HEK293 (cell line): ENCODE measurements around the gene TSR1.

Source experiments
- CTCF ChIA-PET: fragments of 350-600 bp; formaldehyde crosslinking; extraction: SDS; loops from one replicate; lab custom pipeline; 2021; ENCODE audit warnings: antibody characterized with exemption; lab: Yijun Ruan, JAX
- POLR2A ChIA-PET: fragments of 300-600 bp; formaldehyde crosslinking; extraction: SDS; loops from one replicate; lab custom pipeline; 2020; ENCODE audit warnings: antibody characterized with exemption, inconsistent platforms; lab: Yijun Ruan, JAX
- H3K27ac ChIP-seq: fragments of 200-500 bp; sonication (Bioruptor generic); 2 replicates; pipeline ENCODE4 v1.5.1; 2014; ENCODE audit warnings: low read depth, low read length, control low read depth, inconsistent platforms; ENCODE audit errors: extremely low read depth
- H3K36me3 ChIP-seq, 2 experiments: fragments of 200-500 bp in 1 of 2; sonication (Bioruptor generic) in 1 of 2; 1 replicate in 1 of 2; 2 replicates in 1 of 2; pipeline ENCODE4 v1.5.1; 2014 to 2017; ENCODE audit warnings: inconsistent platforms in 2 of 2, low read length in 2 of 2; ENCODE audit not compliant: control insufficient read depth in 2 of 2, insufficient read depth in 1 of 2
- H3K4me1 ChIP-seq: fragments of 200-500 bp; sonication (Bioruptor generic); 2 replicates; pipeline ENCODE4 v1.5.1; 2014; ENCODE audit warnings: mild to moderate bottlenecking, low read length, inconsistent platforms; ENCODE audit not compliant: control insufficient read depth, insufficient read depth
- H3K4me3 ChIP-seq: 2 replicates; pipeline ENCODE4 v1.5.1; 2011; ENCODE audit warnings: low read depth, mild to moderate bottlenecking, control low read depth, low read length, moderate library complexity
- H3K9me3 ChIP-seq: fragments of 200-500 bp; sonication (Bioruptor generic); 2 replicates; pipeline ENCODE4 v1.5.1; 2014; ENCODE audit warnings: low read depth, low read length, inconsistent platforms; ENCODE audit not compliant: control insufficient read depth, insufficient read depth
- ZEB2 ChIP-seq: fragments of 450-650 bp; formaldehyde crosslinking; IDR thresholded peaks from 2 replicates; pipeline ENCODE4 v1.5.1; 2016; ENCODE audit warnings: missing biosample characterization, missing genetic modification characterization
- ZFP41 ChIP-seq: fragments of 450-650 bp; formaldehyde crosslinking; IDR thresholded peaks from 2 replicates; pipeline ENCODE4 v1.5.1; 2016; ENCODE audit warnings: missing biosample characterization, missing genetic modification characterization, borderline replicate concordance
- ZNF138 ChIP-seq: fragments of 450-650 bp; formaldehyde crosslinking; IDR thresholded peaks from 2 replicates; pipeline ENCODE4 v1.5.1; 2016; ENCODE audit warnings: missing biosample characterization, missing genetic modification characterization, borderline replicate concordance
- ZNF169 ChIP-seq: fragments of 450-650 bp; formaldehyde crosslinking; IDR thresholded peaks from 2 replicates; pipeline ENCODE4 v1.5.1; 2016; ENCODE audit warnings: missing biosample characterization, missing genetic modification characterization
- ZNF211 ChIP-seq: fragments of 450-650 bp; formaldehyde crosslinking; IDR thresholded peaks from 2 replicates; pipeline ENCODE4 v1.5.1; 2016; ENCODE audit warnings: low read depth, missing biosample characterization, missing genetic modification characterization
- ZNF354C ChIP-seq: fragments of 450-650 bp; formaldehyde crosslinking; IDR thresholded peaks from 2 replicates; pipeline ENCODE4 v1.5.1; 2016; ENCODE audit warnings: missing biosample characterization, missing genetic modification characterization, low read depth, borderline replicate concordance
- ZNF514 ChIP-seq: fragments of 450-650 bp; formaldehyde crosslinking; IDR thresholded peaks from 2 replicates; pipeline ENCODE4 v1.5.1; 2016; ENCODE audit warnings: missing biosample characterization, missing genetic modification characterization
- ZNF521 ChIP-seq: fragments of 450-650 bp; formaldehyde crosslinking; IDR thresholded peaks from 2 replicates; pipeline ENCODE4 v1.5.1; 2017; ENCODE audit warnings: missing biosample characterization, mild to moderate bottlenecking, missing genetic modification characterization
- ZNF623 ChIP-seq: fragments of 450-650 bp; formaldehyde crosslinking; IDR thresholded peaks from 2 replicates; pipeline ENCODE4 v1.5.1; 2016; ENCODE audit warnings: missing biosample characterization, missing genetic modification characterization
- ZNF624 ChIP-seq: fragments of 450-650 bp; formaldehyde crosslinking; IDR thresholded peaks from 2 replicates; pipeline ENCODE4 v1.5.1; 2017; ENCODE audit warnings: missing biosample characterization, missing genetic modification characterization
- TF ChIP-seq, protein P1 (sequence below): fragments of 450-650 bp; formaldehyde crosslinking; IDR thresholded peaks from 2 replicates; pipeline ENCODE4 v1.5.1; 2016; ENCODE audit warnings: missing biosample characterization, missing genetic modification characterization
- TF ChIP-seq, protein P2 (sequence below): fragments of 450-650 bp; formaldehyde crosslinking; IDR thresholded peaks from 2 replicates; pipeline ENCODE4 v1.5.1; 2016; ENCODE audit warnings: missing biosample characterization, missing genetic modification characterization
- TF ChIP-seq, protein P3 (sequence below): fragments of 450-650 bp; formaldehyde crosslinking; IDR thresholded peaks from 2 replicates; pipeline ENCODE4 v1.5.1; 2017; ENCODE audit warnings: missing biosample characterization, missing genetic modification characterization
- TF ChIP-seq, protein P4 (sequence below): sonication (generic); formaldehyde crosslinking; IDR thresholded peaks from 2 replicates; pipeline ENCODE4 v1.8.1; 2022; ENCODE audit warnings: mild to moderate bottlenecking, moderate library complexity, missing genetic modification reagents
- TF ChIP-seq, protein P5 (sequence below): fragments of 450-650 bp; formaldehyde crosslinking; IDR thresholded peaks from 2 replicates; pipeline ENCODE4 v1.5.1; 2016; ENCODE audit warnings: missing biosample characterization, missing genetic modification characterization

TSR1 gene

DNA sequence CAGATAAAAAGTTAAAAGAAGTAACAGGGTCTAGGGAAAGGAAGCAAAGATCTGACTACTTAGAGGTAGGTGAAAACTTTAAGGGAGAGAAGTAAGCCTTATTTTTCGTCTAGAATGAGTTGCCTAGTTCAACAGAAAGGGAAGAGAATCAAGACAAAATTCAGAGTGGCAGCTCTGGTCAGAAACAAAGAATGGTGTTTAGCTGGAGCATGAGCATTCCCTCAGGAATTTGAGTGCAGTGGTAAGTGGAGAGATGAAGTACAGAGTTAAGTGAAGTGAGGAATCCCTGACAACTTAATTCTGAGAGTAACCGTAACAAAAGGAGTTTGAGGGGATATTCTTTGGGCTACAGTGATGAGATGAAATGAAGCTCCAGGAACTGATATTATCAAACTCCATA lies 44.2 kb downstream of the TSR1 start:
- H3K27ac ChIP-seq = no peak overlapping the region
- H3K9me3 ChIP-seq = no peaks in the 10 kb centered on the region
- ChIA-PET POLR2A (interaction anchor here (1.1 kb wide), 1 partner anchor 12 kb away, joined by 3 read pairs; the partner anchor contains the start of genes SMG6 and SRR), CTCF (no interaction called here)
- H3K4me1 ChIP-seq = no peaks in the 10 kb centered on the region
- TF ChIP-seq ZNF211 (no peak), ZEB2 (tag by site-specific recombination) (no peak)
- TF ChIP-seq, protein P1, sequence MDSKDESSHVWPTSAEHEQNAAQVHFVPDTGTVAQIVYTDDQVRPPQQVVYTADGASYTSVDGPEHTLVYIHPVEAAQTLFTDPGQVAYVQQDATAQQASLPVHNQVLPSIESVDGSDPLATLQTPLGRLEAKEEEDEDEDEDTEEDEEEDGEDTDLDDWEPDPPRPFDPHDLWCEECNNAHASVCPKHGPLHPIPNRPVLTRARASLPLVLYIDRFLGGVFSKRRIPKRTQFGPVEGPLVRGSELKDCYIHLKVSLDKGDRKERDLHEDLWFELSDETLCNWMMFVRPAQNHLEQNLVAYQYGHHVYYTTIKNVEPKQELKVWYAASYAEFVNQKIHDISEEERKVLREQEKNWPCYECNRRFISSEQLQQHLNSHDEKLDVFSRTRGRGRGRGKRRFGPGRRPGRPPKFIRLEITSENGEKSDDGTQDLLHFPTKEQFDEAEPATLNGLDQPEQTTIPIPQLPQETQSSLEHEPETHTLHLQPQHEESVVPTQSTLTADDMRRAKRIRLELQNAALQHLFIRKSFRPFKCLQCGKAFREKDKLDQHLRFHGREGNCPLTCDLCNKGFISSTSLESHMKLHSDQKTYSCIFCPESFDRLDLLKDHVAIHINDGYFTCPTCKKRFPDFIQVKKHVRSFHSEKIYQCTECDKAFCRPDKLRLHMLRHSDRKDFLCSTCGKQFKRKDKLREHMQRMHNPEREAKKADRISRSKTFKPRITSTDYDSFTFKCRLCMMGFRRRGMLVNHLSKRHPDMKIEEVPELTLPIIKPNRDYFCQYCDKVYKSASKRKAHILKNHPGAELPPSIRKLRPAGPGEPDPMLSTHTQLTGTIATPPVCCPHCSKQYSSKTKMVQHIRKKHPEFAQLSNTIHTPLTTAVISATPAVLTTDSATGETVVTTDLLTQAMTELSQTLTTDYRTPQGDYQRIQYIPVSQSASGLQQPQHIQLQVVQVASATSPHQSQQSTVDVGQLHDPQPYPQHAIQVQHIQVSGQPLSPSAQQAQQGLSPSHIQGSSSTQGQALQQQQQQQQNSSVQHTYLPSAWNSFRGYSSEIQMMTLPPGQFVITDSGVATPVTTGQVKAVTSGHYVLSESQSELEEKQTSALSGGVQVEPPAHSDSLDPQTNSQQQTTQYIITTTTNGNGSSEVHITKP (tag by site-specific recombination) = no peak
- TF ChIP-seq, protein P2, sequence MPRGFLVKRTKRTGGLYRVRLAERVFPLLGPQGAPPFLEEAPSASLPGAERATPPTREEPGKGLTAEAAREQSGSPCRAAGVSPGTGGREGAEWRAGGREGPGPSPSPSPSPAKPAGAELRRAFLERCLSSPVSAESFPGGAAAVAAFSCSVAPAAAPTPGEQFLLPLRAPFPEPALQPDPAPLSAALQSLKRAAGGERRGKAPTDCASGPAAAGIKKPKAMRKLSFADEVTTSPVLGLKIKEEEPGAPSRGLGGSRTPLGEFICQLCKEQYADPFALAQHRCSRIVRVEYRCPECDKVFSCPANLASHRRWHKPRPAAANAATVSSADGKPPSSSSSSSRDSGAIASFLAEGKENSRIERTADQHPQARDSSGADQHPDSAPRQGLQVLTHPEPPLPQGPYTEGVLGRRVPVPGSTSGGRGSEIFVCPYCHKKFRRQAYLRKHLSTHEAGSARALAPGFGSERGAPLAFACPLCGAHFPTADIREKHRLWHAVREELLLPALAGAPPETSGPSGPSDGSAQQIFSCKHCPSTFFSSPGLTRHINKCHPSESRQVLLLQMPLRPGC = no peak
- H3K4me3 ChIP-seq = no peak overlapping the region
- peaks cover 80 to 91% of the 10 kb centered on the region in 2 experiments for H3K36me3 ChIP-seq

DNA sequence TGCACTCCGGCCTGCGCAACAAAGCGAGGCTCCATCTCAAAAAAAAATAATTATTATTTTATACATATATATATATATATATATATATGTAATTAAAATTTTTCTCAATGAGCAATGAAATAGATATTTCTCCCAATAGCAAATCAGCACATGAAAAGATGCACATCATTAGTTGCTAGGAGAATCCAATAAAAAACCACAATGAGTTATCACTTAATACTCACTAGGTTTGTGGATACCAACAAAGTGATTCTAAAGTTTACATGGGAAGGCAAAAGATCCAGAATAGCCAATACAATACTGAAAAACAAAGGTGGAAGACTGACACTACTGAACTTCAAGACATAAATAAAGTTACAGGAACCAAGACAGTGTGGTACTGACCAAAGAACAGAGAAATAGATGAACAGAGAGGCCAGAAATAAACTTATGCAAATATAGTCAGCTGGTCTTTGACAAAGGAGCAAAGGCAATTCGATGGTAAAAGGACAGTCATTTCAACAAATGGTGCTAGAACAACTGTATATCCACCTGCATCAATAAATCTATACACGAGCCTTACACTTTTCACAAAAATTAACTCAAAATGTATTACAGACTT lies 46.3 kb downstream of the TSR1 start:
- no peaks in the 10 kb centered on the region for H3K9me3 ChIP-seq
- H3K4me1 ChIP-seq = no peaks in the 10 kb centered on the region
- H3K36me3 ChIP-seq = peaks cover 79 to 81% of the 10 kb centered on the region in 2 experiments
- no peak for TF ChIP-seq ZNF624
- TF ChIP-seq ZFP41 (tag by site-specific recombination) = no peak
- TF ChIP-seq ZNF138 (tag by site-specific recombination) = no peak
- no peak for TF ChIP-seq ZNF623 (tag by site-specific recombination)
- TF ChIP-seq, protein P3, sequence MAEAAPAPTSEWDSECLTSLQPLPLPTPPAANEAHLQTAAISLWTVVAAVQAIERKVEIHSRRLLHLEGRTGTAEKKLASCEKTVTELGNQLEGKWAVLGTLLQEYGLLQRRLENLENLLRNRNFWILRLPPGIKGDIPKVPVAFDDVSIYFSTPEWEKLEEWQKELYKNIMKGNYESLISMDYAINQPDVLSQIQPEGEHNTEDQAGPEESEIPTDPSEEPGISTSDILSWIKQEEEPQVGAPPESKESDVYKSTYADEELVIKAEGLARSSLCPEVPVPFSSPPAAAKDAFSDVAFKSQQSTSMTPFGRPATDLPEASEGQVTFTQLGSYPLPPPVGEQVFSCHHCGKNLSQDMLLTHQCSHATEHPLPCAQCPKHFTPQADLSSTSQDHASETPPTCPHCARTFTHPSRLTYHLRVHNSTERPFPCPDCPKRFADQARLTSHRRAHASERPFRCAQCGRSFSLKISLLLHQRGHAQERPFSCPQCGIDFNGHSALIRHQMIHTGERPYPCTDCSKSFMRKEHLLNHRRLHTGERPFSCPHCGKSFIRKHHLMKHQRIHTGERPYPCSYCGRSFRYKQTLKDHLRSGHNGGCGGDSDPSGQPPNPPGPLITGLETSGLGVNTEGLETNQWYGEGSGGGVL (tag by site-specific recombination) = no peak
- no peak for TF ChIP-seq ZNF169 (tag by site-specific recombination)
- TF ChIP-seq ZNF354C = no peak
- TF ChIP-seq, protein P4, sequence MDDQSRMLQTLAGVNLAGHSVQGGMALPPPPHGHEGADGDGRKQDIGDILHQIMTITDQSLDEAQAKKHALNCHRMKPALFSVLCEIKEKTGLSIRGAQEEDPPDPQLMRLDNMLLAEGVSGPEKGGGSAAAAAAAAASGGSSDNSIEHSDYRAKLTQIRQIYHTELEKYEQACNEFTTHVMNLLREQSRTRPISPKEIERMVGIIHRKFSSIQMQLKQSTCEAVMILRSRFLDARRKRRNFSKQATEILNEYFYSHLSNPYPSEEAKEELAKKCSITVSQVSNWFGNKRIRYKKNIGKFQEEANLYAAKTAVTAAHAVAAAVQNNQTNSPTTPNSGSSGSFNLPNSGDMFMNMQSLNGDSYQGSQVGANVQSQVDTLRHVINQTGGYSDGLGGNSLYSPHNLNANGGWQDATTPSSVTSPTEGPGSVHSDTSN (CRISPR knock-in tag) = no peak
- TF ChIP-seq, protein P5, sequence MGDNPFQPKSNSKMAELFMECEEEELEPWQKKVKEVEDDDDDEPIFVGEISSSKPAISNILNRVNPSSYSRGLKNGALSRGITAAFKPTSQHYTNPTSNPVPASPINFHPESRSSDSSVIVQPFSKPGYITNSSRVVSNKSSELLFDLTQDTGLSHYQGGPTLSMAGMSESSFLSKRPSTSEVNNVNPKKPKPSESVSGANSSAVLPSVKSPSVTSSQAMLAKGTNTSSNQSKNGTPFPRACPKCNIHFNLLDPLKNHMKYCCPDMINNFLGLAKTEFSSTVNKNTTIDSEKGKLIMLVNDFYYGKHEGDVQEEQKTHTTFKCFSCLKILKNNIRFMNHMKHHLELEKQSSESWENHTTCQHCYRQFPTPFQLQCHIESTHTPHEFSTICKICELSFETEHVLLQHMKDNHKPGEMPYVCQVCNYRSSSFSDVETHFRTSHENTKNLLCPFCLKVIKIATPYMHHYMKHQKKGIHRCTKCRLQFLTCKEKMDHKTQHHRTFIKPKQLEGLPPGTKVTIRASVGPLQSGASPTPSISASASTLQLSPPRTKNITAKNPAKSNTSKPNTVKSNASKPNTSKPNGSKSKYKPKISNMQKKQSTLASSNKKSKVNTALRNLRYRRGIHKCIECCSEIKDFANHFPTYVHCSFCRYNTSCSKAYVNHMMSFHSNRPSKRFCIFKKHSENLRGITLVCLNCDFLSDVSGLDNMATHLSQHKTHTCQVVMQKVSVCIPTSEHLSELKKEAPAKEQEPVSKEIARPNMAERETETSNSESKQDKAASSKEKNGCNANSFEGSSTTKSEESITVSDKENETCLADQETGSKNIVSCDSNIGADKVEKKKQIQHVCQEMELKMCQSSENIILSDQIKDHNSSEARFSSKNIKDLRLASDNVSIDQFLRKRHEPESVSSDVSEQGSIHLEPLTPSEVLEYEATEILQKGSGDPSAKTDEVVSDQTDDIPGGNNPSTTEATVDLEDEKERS (tag by site-specific recombination) = no peak
- no peak for TF ChIP-seq ZNF514
- TF ChIP-seq ZNF521 (tag by site-specific recombination) = no peak
- ChIA-PET POLR2A (interaction anchor here (0.5 to 2.5 kb wide), 2 partner anchors 14 to 68 kb away, joined by 3 to 8 read pairs; partner anchors contain the start of genes SMG6 and SRR), CTCF (interaction anchor here (0.8 to 1.8 kb wide), 2 partner anchors 46 to 63 kb away, joined by 5 to 6 read pairs; no protein-coding TSS in a partner anchor)
- H3K27ac ChIP-seq = no peak overlapping the region
- no peak overlapping the region for H3K4me3 ChIP-seq
